ENCODE results near the gene IKZF1. TPM values are rescaled to one million over a fixed set of nuclear protein-coding genes. Genes with fewer than 3 reads are reported as not detected.

The IKZF1 gene
- total and polyA plus RNA-seq, 2 donors = 99.0 to 124 TPM

DNA sequence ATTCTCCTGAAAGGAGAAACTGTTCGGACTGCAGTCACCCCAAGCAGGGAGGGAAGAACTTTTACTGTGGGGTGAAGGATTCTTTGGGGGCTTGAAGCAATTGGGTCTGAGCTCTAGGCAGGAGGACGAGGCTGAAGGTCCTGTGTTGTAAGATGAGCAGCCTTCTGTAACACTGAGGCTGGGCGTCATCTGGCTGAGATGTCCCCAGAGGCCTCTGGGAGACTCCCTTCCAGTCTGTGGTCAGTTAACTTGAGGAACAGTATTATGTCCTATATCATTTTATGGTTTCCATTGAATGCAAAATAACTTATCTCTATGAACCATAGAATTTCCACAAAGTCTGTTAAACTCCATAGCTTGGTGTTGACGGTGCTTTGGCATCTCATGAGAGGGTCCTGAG lies 119.3 kb downstream of the IKZF1 start:
- Histone ChIP-seq H3K4me1 (ENCODE audit: control insufficient read depth in 2 of 2, insufficient read depth in 2 of 2, low read length in 2 of 2) (peaks cover 9 to 10% of the 10 kb centered on the region in 2 donors), H3K27me3 (ENCODE audit: control insufficient read depth in 2 of 2, insufficient read depth in 1 of 2, low read length in 1 of 2) (no peaks in the 10 kb centered on the region), H3K9me3 (ENCODE audit: control insufficient read depth in 2 of 2, insufficient read depth in 1 of 2, low read length in 1 of 2) (peaks cover 0 to 5% of the 10 kb centered on the region in 2 donors), H3K4me3 (ENCODE audit: low read length in 2 of 2) (no peak overlapping the region), H3K27ac (ENCODE audit: low read depth in 1 of 2, low read length in 1 of 2) (no peak overlapping the region), H3K36me3 (ENCODE audit: control insufficient read depth in 2 of 2, insufficient read depth in 2 of 2, low read length in 1 of 2) (no peaks in the 10 kb centered on the region)
- 85% methylated on average over 4 of the region's 4 CpGs for WGBS
- DNase-seq (ENCODE audit: low read depth in 6 of 9, low spot score in 9 of 9) = no peak

DNA sequence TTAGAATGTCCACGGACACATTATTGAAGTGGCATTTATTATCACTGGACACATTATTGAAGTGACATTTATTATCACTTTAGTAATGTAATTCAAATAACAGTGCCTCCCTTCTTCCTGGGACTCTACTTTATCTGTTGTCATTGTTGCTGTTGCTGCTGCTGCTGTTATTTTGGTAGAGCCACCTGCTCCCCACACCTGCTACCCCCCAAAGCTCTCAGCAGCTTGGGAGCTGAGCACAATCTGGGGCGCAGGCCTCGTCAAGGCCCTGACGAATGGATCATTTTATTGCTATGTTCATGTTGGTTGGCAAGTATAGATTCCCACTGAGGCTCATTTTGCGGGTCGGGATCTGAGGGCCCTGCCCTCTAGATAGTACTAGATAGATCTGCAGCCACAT lies 120.8 kb downstream of the IKZF1 start:
- Histone ChIP-seq H3K27ac (ENCODE audit: low read depth in 1 of 2, low read length in 1 of 2) (peak overlapping the region in 1 of 2 donors; percentile 83), H3K9me3 (ENCODE audit: control insufficient read depth in 2 of 2, insufficient read depth in 1 of 2, low read length in 1 of 2) (peaks cover 0 to 5% of the 10 kb centered on the region in 2 donors), H3K4me1 (ENCODE audit: control insufficient read depth in 2 of 2, insufficient read depth in 2 of 2, low read length in 2 of 2) (peaks cover 9 to 10% of the 10 kb centered on the region in 2 donors), H3K4me3 (ENCODE audit: low read length in 2 of 2) (no peak overlapping the region), H3K27me3 (ENCODE audit: control insufficient read depth in 2 of 2, insufficient read depth in 1 of 2, low read length in 1 of 2) (no peaks in the 10 kb centered on the region), H3K36me3 (ENCODE audit: control insufficient read depth in 2 of 2, insufficient read depth in 2 of 2, low read length in 1 of 2) (no peaks in the 10 kb centered on the region)
- peak in 3 of 9 donors; percentile 44 to 73 (median 71) for DNase-seq (ENCODE audit: low read depth in 6 of 9, low spot score in 9 of 9)
- WGBS = 74% methylated on average over 6 of the region's 6 CpGs

DNA sequence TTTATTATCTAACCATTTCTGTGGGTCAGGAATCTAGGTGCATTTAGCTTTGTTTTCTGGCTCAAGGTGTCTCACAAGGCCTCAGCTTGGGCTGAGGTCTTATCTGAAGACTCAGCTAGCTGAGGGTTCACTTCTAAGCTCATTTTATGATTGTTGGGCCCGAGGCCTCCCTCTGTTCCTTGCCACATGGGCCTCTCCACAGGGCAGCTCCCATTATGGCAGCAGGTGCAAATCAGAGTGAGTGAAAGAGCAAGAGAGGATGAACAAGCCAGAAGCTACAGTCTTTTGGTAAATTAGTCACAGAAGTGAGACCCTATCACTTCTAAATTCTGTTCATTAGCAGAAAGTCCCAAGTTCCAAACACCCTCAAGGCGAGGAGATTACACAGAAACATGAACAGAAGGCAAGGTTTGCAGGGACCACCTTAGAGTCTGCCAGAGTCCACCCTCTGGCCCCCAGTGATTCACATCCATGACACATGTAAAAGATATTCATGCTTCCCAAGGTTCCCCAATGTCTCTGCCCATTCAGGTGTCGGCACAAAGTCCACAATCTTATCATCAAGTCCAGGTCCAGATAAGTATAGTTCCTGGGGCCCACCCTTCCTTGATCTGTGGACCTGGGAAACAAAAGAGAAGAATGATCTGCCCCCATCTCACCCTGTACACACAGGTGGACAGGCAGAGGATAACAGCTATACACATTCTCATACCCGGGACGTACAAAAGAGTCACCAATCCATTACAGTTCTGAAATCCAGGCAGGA lies 121.9 kb downstream of the IKZF1 start:
- no peak for DNase-seq (ENCODE audit: low read depth in 6 of 9, low spot score in 9 of 9)
- Histone ChIP-seq H3K9me3 (ENCODE audit: control insufficient read depth in 2 of 2, insufficient read depth in 1 of 2, low read length in 1 of 2) (peaks cover 0 to 5% of the 10 kb centered on the region in 2 donors), H3K4me1 (ENCODE audit: control insufficient read depth in 2 of 2, insufficient read depth in 2 of 2, low read length in 2 of 2) (peaks cover 9 to 10% of the 10 kb centered on the region in 2 donors), H3K36me3 (ENCODE audit: control insufficient read depth in 2 of 2, insufficient read depth in 2 of 2, low read length in 1 of 2) (no peaks in the 10 kb centered on the region), H3K27ac (ENCODE audit: low read depth in 1 of 2, low read length in 1 of 2) (no peak overlapping the region), H3K27me3 (ENCODE audit: control insufficient read depth in 2 of 2, insufficient read depth in 1 of 2, low read length in 1 of 2) (no peaks in the 10 kb centered on the region), H3K4me3 (ENCODE audit: low read length in 2 of 2) (no peak overlapping the region)
- WGBS = 97% methylated on average over 5 of the region's 5 CpGs

DNA sequence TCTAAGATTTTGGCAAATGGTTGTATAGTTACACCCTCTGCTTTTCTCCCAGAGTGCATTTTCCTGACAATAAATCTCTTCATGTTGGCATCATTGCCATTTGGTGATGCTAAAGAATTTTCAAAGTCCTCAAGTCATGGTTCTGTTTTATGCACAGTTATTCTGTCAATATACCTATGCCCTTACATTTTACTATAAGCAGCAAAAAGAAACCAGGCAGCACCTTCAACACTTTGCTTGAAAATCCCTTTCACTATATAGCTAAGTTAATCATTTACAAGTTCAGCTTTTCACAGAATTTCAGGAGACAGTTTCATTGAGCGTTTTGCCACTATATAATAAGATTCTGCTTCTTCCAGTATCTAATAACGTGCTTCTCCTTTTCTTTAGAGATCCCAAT lies 123.0 kb downstream of the IKZF1 start:
- Histone ChIP-seq H3K36me3 (ENCODE audit: control insufficient read depth in 2 of 2, insufficient read depth in 2 of 2, low read length in 1 of 2) (no peaks in the 10 kb centered on the region), H3K4me1 (ENCODE audit: control insufficient read depth in 2 of 2, insufficient read depth in 2 of 2, low read length in 2 of 2) (peaks cover 9 to 10% of the 10 kb centered on the region in 2 donors), H3K9me3 (ENCODE audit: control insufficient read depth in 2 of 2, insufficient read depth in 1 of 2, low read length in 1 of 2) (peaks cover 0 to 5% of the 10 kb centered on the region in 2 donors), H3K27ac (ENCODE audit: low read depth in 1 of 2, low read length in 1 of 2) (no peak overlapping the region), H3K27me3 (ENCODE audit: control insufficient read depth in 2 of 2, insufficient read depth in 1 of 2, low read length in 1 of 2) (no peaks in the 10 kb centered on the region), H3K4me3 (ENCODE audit: low read length in 2 of 2) (no peak overlapping the region)
- no peak for DNase-seq (ENCODE audit: low read depth in 6 of 9, low spot score in 9 of 9)
- WGBS = 97% methylated on average over 2 of the region's 2 CpGs

DNA sequence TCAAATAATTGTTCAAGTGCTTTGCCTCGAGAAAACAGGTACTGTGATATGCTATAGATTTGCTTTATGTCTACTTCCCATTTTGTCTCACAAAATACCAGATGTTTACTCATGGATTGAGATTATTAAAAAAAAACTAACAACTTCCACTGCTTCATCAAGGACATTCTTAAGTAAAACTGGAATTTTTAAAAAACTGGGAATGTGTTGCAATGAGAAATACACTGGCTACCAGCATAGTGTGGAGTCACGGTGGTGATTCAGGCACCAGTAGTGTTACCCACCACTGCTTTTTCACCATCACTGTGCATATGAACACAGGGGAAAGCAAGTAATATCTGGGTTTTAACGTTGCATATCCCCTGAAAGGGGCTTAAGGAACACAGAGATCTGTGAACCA lies 124.4 kb downstream of the IKZF1 start:
- Histone ChIP-seq H3K27ac (ENCODE audit: low read depth in 1 of 2, low read length in 1 of 2) (no peak overlapping the region), H3K36me3 (ENCODE audit: control insufficient read depth in 2 of 2, insufficient read depth in 2 of 2, low read length in 1 of 2) (no peaks in the 10 kb centered on the region), H3K9me3 (ENCODE audit: control insufficient read depth in 2 of 2, insufficient read depth in 1 of 2, low read length in 1 of 2) (peaks cover 0 to 5% of the 10 kb centered on the region in 2 donors), H3K27me3 (ENCODE audit: control insufficient read depth in 2 of 2, insufficient read depth in 1 of 2, low read length in 1 of 2) (no peaks in the 10 kb centered on the region), H3K4me1 (ENCODE audit: control insufficient read depth in 2 of 2, insufficient read depth in 2 of 2, low read length in 2 of 2) (peaks cover 9 to 10% of the 10 kb centered on the region in 2 donors), H3K4me3 (ENCODE audit: low read length in 2 of 2) (no peak overlapping the region)
- 92% methylated on average over 3 of the region's 3 CpGs for WGBS
- DNase-seq (ENCODE audit: low read depth in 6 of 9, low spot score in 9 of 9) = no peak

DNA sequence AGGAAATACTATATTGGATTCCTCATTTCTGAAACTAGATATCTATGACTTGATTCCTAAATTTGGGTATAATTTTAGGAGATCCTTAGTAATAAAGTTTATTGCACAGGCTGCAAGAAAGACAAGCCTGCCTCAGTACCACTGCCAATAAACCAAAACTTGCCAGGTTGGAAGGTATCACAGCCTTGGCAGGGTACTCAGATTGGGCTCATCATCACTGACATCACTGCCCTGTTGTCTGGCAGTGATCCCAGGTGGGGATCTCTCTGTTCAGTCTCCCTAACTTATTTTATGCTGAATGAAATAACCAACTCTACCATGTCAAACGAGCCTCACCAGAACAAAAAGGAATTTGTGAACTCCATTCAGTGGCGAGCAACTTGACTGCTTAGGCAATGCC lies 126.8 kb downstream of the IKZF1 start:
- 96% methylated on average over 2 of the region's 2 CpGs for WGBS
- Histone ChIP-seq H3K9me3 (ENCODE audit: control insufficient read depth in 2 of 2, insufficient read depth in 1 of 2, low read length in 1 of 2) (peaks cover 0 to 3% of the 10 kb centered on the region in 2 donors), H3K4me3 (ENCODE audit: low read length in 2 of 2) (no peak overlapping the region), H3K27ac (ENCODE audit: low read depth in 1 of 2, low read length in 1 of 2) (no peak overlapping the region), H3K36me3 (ENCODE audit: control insufficient read depth in 2 of 2, insufficient read depth in 2 of 2, low read length in 1 of 2) (peaks cover 0 to 2% of the 10 kb centered on the region in 2 donors), H3K27me3 (ENCODE audit: control insufficient read depth in 2 of 2, insufficient read depth in 1 of 2, low read length in 1 of 2) (no peaks in the 10 kb centered on the region), H3K4me1 (ENCODE audit: control insufficient read depth in 2 of 2, insufficient read depth in 2 of 2, low read length in 2 of 2) (no peaks in the 10 kb centered on the region)
- DNase-seq (ENCODE audit: low read depth in 6 of 9, low spot score in 9 of 9) = no peak

DNA sequence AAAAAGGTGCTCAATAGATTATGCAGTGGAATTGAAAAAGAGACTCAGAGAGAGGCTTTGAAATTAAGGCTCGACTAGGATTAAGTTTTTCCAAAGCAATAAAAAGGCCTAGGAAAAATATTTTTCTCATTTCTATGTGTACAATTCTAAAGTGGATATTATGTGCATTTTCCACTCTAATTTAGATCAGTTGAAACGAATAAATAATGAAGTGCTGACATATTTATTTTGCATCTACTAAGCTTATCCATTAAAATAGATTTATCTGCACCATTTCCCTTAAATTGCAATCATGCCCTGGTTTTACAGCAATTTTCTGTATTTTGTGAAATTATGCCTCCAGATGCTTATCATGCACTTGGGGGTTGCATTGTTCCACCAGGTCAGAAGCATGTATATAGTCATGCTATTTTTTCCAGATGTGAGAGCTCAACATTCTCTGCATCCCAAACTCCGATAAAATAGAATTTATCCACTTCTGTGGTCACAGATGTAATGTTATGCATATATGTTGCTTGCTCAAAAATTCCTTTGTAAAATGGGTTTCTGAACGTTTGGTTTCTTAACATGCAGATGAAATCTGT lies 127.3 kb downstream of the IKZF1 start:
- WGBS = 96% methylated on average over 4 of the region's 4 CpGs
- no peaks in the 10 kb centered on the region for H3K4me1 ChIP-seq (ENCODE audit: control insufficient read depth in 2 of 2, insufficient read depth in 2 of 2, low read length in 2 of 2)
- H3K27me3 ChIP-seq (ENCODE audit: control insufficient read depth in 2 of 2, insufficient read depth in 1 of 2, low read length in 1 of 2) = no peaks in the 10 kb centered on the region
- no peak overlapping the region for H3K27ac ChIP-seq (ENCODE audit: low read depth in 1 of 2, low read length in 1 of 2)
- H3K36me3 ChIP-seq (ENCODE audit: control insufficient read depth in 2 of 2, insufficient read depth in 2 of 2, low read length in 1 of 2) = peaks cover 0 to 2% of the 10 kb centered on the region in 2 donors
- no peaks in the 10 kb centered on the region for H3K9me3 ChIP-seq (ENCODE audit: control insufficient read depth in 2 of 2, insufficient read depth in 1 of 2, low read length in 1 of 2)
- no peak overlapping the region for H3K4me3 ChIP-seq (ENCODE audit: low read length in 2 of 2)
- DNase-seq (ENCODE audit: low read depth in 6 of 9, low spot score in 9 of 9) = no peak

DNA sequence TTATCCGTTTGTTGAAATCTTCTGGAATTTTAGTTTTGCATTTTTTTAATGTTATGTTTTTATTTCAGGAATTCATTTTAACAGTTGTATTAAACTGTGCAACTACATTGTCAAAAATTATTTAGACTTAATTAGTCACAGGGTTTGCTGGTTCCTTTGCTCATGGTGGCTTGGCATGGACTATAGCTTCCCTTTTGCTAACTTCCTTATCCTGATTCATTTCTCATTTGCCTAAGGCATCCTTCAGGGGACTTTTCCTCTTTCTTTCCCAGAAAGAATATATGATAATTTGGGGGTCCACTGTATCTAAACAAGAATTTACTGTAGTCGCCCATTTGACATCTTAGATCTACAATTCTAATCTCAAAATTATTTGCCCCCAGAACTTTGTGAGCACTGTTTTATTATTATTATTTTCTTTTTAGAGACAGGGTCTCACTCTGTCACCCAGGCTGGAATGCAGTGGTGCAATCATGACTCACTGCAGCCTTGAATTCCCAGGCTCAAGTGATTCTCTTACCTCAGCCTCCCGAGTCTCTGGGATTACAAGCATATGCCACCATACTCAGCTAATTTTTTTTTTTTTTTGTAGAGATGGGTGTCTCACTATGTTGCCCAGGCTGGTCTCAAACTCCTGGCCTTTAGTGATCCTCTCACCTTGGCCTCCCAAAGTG lies 131.8 kb downstream of the IKZF1 start:
- Histone ChIP-seq H3K4me1 (ENCODE audit: control insufficient read depth in 2 of 2, insufficient read depth in 2 of 2, low read length in 2 of 2) (no peaks in the 10 kb centered on the region), H3K27ac (ENCODE audit: low read depth in 1 of 2, low read length in 1 of 2) (no peak overlapping the region), H3K27me3 (ENCODE audit: control insufficient read depth in 2 of 2, insufficient read depth in 1 of 2, low read length in 1 of 2) (no peaks in the 10 kb centered on the region), H3K36me3 (ENCODE audit: control insufficient read depth in 2 of 2, insufficient read depth in 2 of 2, low read length in 1 of 2) (peaks cover 19 to 31% of the 10 kb centered on the region in 2 donors), H3K9me3 (ENCODE audit: control insufficient read depth in 2 of 2, insufficient read depth in 1 of 2, low read length in 1 of 2) (peaks cover 0 to 3% of the 10 kb centered on the region in 2 donors), H3K4me3 (ENCODE audit: low read length in 2 of 2) (no peak overlapping the region)
- no peak for DNase-seq (ENCODE audit: low read depth in 6 of 9, low spot score in 9 of 9)
- 98% methylated on average over 3 of the region's 3 CpGs for WGBS

DNA sequence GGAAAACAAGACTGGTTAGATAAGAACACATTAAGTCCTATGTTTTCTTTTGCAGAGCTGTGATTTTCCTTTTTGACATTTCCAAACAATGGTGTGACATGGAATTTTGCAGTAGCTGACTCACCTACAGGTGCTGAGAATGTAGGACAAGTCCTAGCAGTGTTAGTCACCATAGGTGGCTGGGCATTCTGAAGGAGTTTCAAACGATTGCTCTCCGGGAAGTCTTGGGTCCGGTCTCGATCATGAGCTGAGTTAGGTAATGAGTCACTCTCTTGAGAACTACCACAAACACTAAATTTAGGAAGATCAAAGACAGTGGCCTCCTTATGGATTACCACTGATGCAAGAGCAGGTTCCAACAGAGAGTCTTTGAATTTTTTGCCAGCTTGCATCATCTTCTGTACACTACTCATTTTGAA lies 142.0 kb downstream of the IKZF1 start:
- H3K4me3 ChIP-seq (ENCODE audit: low read length in 2 of 2) = no peak overlapping the region
- peaks cover 13 to 31% of the 10 kb centered on the region in 2 donors for H3K36me3 ChIP-seq (ENCODE audit: control insufficient read depth in 2 of 2, insufficient read depth in 2 of 2, low read length in 1 of 2)
- DNase-seq (ENCODE audit: low read depth in 6 of 9, low spot score in 9 of 9) = no peak
- no peaks in the 10 kb centered on the region for H3K27me3 ChIP-seq (ENCODE audit: control insufficient read depth in 2 of 2, insufficient read depth in 1 of 2, low read length in 1 of 2)
- H3K9me3 ChIP-seq (ENCODE audit: control insufficient read depth in 2 of 2, insufficient read depth in 1 of 2, low read length in 1 of 2) = peaks cover 0 to 3% of the 10 kb centered on the region in 2 donors
- peaks cover 7 to 16% of the 10 kb centered on the region in 2 donors for H3K4me1 ChIP-seq (ENCODE audit: control insufficient read depth in 2 of 2, insufficient read depth in 2 of 2, low read length in 2 of 2)
- H3K27ac ChIP-seq (ENCODE audit: low read depth in 1 of 2, low read length in 1 of 2) = no peak overlapping the region
- 94% methylated on average over 4 of the region's 4 CpGs for WGBS

Measured in thymus (tissue), 11 donors.